NCI-H82 (cell line): ENCODE results near the gene ZNF714.

ENCODE experiments used
- DNase-seq: peaks from one replicate; lab custom pipeline; 2025; lab: John Stamatoyannopoulos, UW

Gene ZNF714

DNA sequence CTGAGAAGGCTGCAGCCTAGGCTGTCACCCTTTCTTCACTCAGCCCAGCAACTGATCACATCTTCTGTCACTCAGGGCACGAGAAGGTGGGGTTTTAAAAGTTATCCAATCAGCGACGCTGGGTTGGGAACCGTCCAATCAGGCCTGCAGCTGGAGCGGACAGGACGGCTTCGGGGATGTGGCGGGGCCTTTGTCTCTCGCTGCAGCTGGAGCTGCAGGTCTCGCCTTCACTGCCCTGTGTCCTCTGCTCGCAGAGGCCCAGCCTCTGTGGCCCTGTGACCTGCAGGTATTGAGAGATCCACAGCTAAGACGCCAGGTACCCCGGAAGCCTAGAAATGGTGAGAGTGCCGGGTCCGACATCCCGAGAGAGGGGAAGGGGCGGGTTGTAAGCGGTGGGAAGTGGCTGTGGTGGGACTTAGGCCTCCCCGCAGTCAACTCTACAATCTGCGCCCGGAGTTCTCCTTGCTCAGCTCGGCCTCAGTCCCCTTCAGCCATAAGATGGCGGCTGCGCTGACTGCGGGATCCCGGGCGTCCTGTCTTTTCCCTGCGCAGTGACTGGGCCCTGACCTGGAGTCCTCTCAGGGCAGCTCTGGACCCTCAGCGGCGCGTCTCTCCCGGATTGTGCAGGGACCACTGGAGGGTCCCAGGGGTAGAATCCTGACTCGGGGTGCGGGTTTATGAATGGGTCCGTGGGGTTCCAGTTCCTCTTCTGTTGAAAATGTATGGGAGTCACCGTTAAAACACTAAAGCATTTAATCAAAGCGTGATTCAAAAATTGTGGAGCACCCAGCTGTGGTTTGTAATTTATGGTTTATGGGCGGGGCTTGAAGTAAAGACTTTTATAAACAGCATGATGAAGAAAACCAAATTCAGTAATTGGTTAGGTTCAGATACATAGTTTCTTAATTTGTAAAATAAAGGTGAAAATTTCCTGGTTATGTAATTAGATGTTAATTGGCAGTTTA, at the start of gene ZNF714:
Gene ZNF714 (plus strand): TSS at position 193 of the 965 bp plus-strand sequence. CDS start 16,066 bp downstream, outside the sequence.
- DNase-seq: peak; percentile 98

DNA sequence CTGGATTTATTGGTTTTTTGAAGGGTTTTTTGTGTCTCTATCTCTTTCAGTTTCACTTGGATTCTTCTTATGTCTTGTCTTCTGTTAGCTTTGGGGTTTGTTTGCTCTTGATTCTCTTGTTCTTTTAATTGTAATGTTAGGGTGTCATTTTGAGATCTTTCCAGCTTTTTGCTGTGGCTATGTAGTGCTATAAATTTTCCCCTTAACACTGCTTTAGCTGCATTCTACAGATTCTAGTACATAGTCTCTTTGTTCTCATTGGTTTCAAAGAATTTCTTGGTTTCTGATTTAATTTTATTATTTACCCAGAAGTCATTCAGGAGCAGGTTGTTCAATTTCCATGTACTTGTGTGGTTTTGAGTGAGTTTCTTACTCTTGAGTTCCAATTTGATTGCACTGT, 37.0 kb upstream of the ZNF714 start:
- no peak for DNase-seq

DNA sequence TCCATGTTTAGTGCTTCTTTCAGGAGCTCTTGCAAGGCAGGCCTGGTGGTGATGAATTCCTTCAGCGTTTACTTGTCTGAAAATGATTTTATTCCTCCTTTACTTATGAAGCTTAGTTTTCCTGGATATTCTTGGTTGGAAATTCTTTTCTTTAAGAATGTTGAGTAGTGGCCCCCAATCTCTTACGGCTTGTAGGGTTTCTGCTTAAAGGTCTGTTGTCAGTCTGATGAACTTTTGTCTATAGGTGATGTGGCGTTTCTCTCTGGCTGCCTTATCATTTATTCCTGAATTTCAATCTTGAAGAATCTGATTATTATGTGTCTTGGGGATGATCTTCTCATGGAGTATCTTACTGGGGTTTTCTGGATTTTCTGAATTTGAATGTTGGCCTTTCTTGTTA, 35.5 kb upstream of the ZNF714 start:
- no peak for DNase-seq

DNA sequence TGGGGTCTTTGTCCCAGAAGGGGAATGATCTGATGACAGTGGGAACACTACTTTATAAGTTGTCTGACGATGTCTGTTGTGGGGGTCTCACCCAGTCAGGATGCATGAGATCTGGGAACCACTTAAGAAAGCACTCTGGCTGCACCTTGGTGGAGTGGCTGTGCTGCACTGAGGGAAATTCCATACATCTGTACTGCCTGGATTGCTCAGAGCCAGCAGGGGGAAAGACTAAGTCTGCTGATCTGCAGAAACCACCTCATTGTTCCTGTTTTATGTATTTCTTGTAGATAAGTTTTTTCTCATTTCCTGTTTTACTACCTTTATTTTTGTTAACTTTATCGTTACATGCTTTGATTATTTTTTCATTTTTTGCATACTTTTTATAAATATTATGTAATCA, 34.3 kb upstream of the ZNF714 start:
- DNase-seq: no peak

DNA sequence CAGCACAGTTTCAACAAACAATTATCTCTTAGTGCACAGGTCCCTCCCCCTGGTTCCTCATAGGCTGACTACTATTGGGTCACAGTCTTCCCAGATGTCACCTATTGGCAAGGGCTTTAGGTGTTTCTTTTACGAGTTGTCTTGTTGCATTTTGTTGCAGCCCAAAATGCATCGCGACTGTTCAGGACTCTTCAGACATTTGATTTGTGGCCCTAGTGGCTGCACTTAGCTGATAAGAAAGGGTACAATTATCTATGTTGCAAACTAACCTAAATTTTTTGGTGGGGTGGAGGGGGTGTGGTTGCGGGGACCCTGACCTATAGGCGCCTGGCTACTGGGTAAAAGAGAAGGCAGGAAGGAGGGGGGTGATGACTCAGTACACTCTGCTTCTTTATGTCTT, 29.1 kb upstream of the ZNF714 start:
- DNase-seq: no peak

DNA sequence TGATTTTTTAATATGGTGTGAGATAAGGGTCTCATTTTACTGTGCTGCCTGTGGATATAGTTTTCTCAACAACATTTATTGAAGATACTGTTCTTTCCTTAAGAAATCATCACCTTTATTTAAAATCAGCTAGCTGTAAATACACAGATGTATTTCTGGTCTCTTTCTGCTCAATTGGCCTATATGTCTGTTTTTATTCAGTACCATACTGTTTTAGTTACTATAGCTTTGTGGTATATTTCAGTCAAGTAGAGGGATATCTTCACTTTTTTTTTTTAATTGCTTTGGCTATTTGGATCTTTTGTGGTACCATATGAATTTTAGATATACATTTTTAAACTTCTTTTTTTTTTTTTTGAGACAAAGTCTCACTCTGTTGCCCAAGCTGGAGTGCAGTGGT, 16.7 kb upstream of the ZNF714 start:
- DNase-seq: no peak

DNA sequence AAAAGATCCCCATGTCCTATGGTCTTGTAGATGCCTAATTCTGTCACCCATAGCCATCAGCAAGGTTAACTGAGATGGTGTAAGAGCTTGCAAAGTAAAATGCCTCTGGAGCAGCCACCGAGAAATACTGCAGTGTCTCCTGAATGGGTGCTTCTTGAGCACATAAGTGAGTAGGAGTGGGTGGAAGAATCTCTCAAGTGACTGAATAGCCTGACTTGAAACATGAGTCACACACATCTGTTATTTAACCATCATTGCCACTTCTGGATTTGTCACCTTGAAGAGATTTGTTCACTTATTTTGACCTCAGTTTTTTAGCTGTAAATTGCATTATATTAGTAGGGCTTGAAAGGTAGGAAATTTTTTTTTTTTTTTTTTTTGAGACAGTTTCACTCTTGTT, 2.3 kb downstream of the ZNF714 start:
- DNase-seq: no peak

DNA sequence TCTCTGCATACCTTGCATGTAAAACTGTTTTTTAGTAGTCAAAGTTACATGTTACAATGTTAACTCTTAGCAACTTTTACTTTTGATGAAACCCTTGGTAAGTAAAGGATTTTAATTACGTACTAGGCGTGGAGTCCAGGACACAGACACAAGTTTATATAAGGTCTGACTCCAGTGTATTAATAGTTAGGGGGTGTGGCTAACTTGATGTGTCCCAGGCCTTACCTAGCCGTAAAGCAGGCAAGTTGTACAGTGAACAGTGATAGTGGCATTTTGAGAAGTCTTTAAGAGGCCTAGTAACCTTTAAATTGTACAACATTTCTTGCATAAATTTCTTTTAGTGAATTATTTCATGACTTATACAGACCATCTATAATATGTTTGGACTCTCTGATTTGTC, 5.9 kb downstream of the ZNF714 start:
- peak; percentile 7 for DNase-seq

DNA sequence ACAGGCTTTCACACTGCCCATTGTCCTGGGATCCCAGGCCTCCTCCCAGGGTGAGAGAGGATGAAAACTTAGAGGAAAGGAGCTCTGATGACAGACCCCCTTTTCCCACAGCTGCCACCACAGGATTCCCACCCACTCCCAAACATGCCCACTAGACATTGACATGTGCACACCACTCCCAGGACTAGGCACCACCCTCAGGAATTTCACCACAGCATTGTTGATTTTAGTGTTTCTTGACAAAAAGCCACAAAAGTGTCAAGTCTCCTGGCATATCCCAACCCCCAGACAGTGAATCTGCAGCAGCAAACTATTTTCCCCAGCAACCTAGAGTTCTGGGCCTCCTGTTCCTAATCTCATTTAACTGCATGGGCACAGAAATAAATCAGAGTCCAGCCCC, 10.1 kb downstream of the ZNF714 start:
- DNase-seq: no peak

DNA sequence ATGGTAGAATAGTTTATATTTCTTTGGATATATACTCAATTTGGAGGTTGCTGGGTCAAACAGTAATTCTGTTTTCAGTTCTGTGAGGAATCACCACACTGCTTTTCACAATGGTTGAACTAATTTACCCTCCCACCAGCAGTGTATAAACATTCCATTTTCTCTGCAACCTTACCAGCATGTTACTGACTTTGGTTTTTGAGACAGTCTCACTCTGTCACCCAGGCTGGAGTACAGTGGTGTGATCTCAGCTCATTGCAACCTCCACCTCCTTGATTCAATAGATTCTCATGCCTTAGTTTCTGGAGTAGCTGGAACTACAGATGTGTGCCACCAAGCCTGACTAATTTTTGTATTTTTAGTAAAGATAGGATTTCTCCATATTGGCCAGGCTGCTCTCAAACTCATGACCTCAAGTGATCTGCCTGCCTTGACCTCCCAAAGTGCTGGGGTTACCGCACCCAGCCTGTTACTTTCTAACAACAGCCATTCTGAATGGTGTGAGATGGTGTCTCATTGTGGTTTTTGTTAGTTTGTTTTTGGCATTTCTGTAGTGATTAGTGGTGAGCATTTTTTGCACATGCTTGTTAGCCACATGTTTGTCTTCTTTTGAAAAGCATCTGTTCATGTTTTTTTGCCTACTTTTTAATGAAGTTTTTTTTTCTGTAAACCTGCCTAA, 12.5 kb downstream of the ZNF714 start:
- DNase-seq: no peak

DNA sequence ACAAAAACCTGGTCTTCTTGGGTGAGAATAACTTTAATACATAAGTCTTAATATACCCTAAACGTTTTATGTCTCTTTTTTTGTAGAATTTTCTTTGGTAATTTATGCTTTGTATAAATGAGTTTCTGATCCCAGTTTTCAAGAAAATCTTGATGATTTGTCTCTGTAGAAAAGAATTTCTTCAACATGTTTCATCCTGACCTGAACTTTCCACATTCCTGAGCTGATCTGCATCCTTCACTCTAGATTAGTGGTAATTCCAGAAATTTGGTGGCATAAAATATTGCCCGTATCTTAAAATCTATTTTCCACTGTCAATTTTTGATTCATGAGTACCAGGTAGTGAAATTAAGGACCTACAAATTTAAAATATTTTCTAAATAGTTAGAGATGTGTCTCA, 16.3 kb downstream of the ZNF714 start:
- no peak for DNase-seq

DNA sequence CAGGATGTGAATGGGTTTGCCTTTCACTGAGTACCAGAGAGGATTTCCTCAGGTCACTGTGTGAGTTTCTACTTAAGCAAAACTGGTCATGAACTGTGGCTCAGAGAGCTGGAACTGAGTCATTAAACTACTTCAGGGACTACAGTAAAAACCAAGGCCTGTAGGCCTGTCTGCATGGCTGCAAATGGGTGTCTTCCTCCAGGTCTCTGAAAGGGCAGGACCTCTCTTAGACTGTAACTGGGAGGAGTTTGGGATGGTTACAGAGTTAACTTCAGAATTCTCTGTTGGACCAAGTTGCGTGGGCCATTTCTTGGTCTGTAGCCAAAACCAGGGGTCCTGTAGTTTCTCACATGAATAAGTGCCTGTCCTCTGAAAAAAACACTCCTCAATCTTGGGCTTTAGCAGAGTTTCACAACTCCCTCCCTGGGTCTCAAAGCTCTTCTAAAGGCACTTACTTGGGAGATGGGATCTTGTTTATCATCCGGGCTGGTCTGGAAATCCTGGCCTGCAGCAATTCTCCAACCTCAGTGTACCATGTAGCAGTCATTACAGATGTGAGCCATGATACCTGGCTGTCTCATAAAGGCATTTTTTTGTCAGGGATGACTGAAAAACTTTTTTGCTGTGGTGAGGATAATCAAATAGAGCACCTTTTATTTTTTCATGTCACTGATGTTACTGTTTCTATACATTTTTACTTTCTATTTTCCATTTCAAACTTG, 19.7 kb downstream of the ZNF714 start:
- DNase-seq: no peak

DNA sequence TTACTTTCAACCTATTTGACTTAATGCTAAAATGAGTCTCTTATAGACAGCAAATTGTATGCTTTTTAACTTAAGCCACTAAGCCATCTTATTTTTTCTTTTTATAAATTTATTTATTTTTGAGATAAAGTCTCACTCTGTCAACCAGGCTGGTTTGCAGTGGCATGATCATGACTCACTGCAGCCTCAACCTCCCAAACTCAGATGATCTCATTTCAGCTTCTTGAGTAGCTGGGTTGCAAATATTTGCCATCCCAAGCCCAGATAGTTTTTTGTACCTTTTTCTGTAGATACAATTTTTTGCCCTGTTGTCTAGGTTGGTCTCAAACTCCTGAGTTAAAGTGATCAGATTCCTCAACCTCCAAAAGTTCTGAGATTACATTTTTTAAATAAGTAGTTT, 27.1 kb downstream of the ZNF714 start:
- DNase-seq: no peak

DNA sequence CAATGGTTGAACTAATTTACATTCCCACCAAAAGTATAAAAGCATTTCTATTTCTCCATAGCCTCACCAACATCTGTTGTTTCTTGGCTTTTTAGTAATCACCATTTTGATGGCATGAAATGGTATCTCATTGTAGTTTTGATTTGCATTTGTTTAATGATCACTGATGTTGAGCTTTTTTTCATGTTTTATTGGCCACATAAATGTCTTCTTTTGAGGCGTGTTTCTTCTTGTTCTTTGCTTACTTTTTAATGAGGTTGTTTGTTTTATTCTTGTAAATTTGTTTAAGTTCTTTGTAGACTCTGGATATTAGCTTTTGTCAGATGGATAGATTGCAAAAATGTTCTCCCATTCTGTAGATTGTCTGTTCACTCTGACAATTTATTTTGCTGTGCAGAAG, 28.2 kb downstream of the ZNF714 start:
- DNase-seq: no peak

DNA sequence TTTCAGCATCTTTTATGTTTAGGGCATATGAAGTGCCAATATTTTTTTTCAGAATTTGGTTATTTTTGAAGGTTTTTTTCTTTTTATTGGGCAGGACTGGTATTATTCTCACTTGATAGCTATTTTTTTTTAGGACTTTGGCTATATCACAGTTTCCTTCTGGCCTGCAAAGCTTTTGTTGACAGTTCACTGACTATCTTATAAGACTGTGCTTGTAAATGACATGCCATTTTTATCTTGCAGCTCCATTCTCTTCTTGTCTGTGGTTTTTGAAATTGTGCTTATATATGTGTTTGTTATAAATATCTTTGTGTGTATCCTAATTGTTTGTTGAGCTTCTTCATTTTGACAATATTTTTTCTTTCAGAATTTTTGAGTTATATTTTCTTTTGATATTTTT, 33.4 kb downstream of the ZNF714 start:
- no peak for DNase-seq

DNA sequence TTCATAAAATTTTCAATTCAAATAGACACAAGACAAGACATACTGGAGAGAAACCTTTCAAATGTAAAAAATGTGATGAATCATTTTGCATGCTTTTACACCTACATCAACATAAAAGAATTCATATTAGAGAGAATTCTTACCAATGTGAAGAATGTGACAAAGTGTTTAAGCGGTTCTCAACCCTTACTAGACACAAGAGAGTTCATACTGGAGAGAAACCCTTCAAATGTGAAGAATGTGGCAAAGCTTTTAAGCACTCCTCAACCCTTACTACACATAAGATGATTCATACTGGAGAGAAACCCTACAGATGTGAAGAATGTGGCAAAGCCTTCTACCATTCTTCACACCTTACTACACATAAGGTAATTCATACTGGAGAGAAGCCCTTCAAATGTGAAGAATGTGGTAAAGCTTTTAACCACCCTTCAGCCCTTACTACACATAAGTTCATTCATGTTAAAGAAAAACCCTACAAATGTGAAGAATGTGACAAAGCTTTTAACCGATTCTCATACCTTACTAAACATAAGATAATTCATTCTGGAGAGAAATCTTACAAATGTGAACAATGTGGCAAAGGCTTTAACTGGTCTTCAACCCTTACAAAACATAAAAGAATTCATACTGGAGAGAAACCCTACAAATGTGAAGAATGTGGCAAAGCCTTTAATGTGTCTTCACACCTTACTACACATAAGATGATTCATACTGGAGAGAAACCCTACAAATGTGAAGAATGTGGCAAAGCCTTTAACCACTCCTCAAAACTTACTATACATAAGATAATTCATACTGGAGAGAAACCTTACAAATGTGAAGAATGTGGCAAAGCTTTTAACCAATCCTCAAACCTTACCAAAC, 35.3 kb downstream of the ZNF714 start:
- DNase-seq: no peak

DNA sequence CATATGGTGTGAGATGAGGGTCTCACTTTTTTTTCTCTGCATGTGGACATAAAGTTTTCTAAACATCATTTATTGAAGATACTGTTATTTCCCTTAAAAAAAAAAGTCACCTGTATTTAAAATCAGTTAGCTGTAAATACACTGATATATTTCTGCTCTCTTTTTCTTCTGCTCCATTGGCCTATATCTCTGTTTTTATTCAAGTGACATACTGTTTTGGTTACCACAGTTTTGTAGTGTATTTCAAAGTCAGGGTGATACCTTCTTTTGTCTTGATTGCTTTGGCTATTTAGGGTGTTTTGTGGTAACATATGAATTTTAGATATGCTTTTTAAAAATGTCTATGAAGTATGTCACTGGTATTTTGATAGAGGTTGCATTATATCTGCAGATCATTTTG, 44.1 kb downstream of the ZNF714 start:
- DNase-seq: no peak

DNA sequence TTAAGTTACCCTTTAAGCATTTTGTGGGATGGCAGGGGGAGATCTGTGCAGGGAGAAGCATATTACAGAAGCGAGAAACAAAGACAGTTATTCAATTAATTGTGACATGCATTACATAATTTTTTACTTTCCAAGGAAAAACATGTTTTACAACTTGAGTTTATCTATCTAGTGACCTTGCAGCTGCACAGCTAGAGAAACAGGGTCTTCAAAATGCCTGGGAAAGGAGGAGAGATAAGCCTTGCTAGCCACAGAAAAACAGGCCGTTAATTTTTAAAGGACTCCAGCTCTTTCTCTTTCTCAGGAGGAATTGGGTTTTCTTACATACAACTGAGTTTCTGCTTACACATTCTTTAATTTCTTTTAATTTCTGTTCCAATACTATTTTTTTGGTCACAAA, 45.0 kb downstream of the ZNF714 start:
- no peak for DNase-seq

DNA sequence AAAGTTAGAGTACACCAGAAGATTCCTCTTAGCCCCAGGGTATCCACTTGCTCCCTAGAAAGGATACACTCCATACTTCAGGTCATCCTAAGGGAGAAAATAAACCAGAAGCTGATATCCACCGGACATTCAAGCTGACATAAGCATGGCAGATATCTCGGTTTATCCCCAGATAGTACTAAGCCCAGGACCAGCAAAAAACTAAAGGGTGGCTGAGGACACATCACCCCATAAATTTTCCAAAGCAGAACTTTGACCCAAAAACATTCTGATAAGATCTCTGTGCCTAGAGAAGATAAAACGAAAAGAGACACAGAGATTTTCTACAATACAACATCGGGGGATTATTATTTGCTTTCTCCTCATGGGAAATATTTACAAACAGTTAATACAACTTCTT, 45.9 kb downstream of the ZNF714 start:
- no peak for DNase-seq

DNA sequence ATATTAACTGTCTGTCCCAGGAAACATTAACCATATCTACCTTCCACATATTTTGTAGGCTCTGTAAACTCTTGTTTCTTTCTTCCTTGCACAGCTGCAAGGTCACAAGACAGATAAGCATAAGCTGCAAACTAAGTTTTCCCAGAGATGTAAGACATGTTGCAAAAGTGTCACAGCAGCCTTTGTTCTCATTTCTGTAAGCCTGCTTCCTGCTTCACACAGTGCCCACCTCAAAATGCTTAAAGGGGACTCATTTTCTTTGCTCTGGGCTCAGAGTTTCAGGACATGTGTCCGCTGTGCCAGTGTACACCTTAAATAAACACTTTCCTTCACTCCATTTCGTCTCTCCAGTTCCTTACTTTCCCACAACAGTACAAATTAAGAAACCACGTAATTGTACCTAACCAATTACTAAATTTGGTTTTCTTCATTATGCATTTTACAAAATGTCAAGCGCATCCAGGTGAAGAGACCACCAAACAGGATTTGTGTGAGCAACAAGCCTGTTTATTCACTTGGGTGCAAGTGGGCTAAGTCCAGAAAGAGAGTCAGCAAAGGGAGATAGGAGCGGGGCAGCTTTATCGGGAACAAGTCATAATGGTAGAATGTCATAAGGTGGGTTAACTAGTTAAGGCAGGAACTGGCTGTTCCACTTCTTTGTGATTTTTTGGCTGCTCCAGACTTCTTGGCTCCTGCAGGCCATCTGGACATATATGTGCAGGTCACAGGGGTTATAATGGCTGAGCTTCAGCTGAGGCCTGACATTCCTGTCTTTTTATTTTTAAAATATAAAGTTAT, 47.1 kb downstream of the ZNF714 start:
- no peak for DNase-seq
